ENCODE results near the gene ABHD4.
"Not testable (repeated sequence)": the region's sequence is repeated elsewhere in the genome, so short reads cannot be mapped to it uniquely, and the experiment has no call there.

ABHD4 gene

GRCh38 chr14:22589096-22589839, 8.8 kb upstream of the ABHD4 start, which contains the start of gene DAD1:
Gene DAD1 (minus strand): TSS chr14:22589224. CDS start chr14:22589157, 67 bp downstream.
- H3K4me3 ChIP-seq (ENCODE audit: low read depth, low read length) = peak within 1 kb of the TSS; percentile 96

- H3K4me3 ChIP-seq (ENCODE audit: low read depth, low read length) = no peak overlapping the region
Observed at GRCh38 chr14:22593189-22593588, 4.9 kb upstream of the ABHD4 start.

DNA sequence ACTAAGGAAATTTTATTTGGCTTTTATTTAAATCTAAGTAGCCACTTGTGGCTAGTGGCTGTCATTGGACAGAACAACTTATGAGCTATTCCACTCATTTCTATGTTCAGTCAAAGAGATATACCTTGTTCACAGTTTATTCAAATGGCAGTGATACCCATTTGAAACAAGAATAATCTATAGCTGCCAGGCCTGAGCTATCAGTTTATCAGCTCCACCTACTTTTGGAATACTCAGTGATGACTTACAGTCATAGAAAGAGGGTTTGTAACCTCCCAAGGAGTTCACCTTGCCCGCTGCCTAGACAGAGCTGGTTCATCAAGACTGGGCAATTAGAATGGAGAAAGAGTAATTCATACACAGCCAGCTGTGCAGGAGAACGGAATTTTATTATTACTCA, 4.5 kb upstream of the ABHD4 start:
- H3K4me3 ChIP-seq (ENCODE audit: low read depth, low read length) = no peak overlapping the region

DNA sequence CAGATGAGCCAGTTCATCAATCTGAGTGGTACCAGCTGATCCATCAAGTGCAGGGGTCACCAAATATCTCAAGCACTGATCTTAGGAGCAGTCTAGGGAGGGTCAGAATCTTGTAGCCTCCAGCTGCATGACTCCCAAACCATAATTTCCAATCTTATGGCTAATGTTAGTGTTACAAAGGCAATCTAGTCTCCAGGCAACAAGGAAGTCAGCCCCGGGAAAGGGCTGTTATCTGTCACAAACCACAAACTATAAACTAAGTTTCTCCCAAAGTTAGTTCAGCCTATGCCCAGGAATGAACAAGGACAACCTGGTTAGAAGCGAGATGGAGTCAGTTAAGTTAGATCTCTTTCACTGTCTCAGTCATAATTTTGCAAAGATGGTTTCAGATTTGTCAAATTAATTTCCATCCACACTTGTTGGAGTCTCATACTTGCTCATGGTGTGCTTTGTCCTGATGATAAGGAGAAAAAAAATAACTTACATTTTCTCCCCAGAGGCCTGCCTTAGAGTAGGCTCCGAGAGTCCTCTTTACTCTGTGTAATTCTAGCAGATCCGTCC, 3.9 kb upstream of the ABHD4 start:
- no peak overlapping the region for H3K4me3 ChIP-seq (ENCODE audit: low read depth, low read length)

- no peak overlapping the region for H3K4me3 ChIP-seq (ENCODE audit: low read depth, low read length)
Observed at GRCh38 chr14:22596354-22596879, 1.7 kb upstream of the ABHD4 start.

GRCh38 chr14:22597265-22597664, 835 bp upstream of the ABHD4 start:
- H3K4me3 ChIP-seq (ENCODE audit: low read depth, low read length) = no peak overlapping the region

DNA sequence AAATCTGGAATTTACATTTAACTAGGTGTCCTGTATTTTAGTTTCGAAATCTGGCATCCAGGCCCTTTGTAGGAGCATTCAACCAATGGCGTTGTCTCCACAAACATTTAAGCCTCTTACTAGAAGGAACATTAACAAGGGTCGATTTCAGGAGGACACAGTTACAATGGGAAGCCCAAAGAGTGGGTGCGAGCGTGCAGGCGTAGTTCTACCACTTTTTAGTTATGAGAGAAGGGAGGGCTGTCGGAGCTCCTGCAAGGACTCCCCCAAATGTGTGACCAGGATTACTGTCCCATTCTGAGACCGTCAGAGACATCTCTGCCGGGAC, 365 bp upstream of the ABHD4 start:
- H3K4me3 ChIP-seq (ENCODE audit: low read depth, low read length) = peak overlapping the region; percentile 89

DNA sequence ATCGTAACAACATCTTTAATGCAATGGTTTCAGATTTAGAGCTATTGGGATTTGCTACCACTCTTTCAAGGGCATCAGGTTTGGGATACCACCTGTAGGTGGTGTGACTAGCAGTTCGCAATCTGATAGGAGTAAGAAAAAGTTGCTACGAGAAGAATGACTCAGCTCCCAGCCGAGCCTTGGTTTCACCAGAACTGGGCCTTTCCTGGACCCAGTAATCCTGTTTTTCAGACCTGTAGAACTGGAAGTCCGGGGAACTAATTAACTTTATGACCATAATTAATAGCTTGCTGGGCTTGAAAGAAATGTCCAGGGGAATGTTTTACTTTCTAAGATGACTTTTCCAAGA, 770 bp downstream of the ABHD4 start:
- peak overlapping the region; percentile 89 for H3K4me3 ChIP-seq (ENCODE audit: low read depth, low read length)

GRCh38 chr14:22599349-22599748, 1.2 kb downstream of the ABHD4 start:
- peak overlapping the region; percentile 89 for H3K4me3 ChIP-seq (ENCODE audit: low read depth, low read length)

DNA sequence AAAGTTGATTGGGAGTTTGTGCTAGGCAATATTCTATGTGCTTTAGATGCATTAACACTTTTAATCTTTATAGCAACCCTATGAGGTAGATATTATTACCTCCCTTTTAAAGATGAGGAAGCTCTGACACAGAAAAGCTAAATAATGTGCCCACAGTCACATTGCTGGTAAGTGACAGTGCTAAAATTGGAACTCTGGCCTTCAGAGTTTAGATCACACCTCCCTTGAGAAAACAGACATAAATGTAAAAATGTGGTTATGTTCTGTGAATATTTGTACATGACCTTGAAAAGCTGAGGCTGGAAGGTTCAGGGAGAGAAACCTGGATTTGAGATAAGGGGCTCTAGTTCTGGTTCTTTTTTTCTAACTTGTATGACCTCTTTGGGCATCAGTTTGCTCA, 1.9 kb downstream of the ABHD4 start:
- H3K4me3 ChIP-seq (ENCODE audit: low read depth, low read length) = no peak overlapping the region

DNA sequence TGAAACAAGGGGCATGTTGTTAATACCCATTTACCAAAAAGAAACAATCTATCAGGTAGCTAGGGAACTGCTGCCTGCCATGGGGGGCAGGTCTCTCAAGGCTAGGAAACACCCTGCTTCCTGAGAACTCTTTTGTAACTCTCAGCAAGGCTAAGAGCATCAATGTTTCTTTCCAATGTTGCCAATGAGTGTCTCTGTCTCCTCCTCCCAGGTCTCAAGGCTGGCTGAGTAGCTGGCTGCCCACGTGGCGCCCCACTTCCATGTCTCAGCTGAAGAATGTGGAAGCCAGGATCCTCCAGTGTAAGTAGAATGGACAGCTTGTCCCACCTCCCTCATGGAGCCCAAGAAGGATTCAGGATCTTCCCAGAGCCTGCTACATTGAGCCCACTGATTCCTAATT, 3.4 kb downstream of the ABHD4 start:
- no peak overlapping the region for H3K4me3 ChIP-seq (ENCODE audit: low read depth, low read length)

GRCh38 chr14:22601996-22602395, 3.9 kb downstream of the ABHD4 start:
- no peak overlapping the region for H3K4me3 ChIP-seq (ENCODE audit: low read depth, low read length)

DNA sequence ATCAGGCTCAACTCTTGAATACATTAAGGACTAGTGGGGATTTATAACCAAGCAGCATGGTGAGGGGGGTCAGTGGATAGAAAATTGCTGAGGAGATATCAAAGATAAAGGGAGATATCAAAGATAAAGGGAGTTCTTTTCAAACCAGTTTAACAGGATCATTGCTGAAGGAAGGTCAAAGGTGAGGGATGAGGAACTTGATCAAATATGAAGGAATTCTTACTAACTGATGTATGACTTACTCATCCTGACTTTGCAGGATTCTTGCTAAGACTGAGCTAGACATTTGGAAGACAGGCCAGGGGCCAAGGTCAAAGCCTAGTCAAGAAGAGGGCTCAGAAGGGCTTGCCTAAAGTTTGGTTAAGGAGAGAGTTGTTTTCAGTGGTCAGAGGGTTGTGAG, 4.8 kb downstream of the ABHD4 start:
- no peak overlapping the region for H3K4me3 ChIP-seq (ENCODE audit: low read depth, low read length)

DNA sequence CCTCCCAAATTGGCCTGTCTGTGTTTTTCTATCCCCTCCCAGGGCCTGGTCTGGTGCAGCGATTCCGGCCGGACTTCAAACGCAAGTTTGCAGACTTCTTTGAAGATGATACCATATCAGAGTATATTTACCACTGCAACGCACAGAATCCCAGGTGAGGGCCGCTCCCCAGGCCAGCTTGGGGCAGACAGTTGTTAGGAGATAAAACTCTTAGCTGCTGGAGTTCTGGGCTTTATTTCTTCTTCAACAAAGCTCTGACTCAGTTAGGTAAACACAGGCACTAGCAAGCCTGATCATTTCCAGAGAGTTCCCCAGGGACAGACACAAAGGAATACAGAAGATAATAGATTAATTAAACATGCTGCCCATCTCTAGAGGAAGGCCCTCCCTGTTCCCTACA, 8.3 kb downstream of the ABHD4 start:
- H3K4me3 ChIP-seq (ENCODE audit: low read depth, low read length) = no peak overlapping the region

GRCh38 chr14:22607291-22607690, 9.2 kb downstream of the ABHD4 start:
- no peak overlapping the region for H3K4me3 ChIP-seq (ENCODE audit: low read depth, low read length)

DNA sequence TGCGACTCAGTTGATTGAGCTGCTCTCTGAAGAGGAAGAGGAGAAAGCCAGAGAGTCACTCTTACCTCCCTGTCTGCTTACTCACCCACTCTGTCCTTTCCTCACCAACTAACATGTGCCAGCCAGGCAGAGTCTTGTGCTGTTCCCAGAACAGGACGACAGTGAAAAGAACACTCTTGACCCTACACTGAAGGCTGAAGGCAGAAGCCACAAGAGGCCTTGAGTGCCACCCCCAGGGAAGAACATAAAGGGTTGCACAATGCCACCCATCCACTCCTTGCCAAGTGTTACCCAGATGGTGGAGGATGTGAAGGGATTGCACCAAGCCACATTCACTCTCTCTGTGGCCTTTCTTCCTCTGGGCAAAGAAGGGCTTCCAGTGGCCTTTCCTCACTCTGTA, 12.8 kb downstream of the ABHD4 start:
- H3K4me3 ChIP-seq (ENCODE audit: low read depth, low read length) = no peak overlapping the region

GRCh38 chr14:22613106-22613695, 15.1 kb downstream of the ABHD4 start:
- H3K4me3 ChIP-seq (ENCODE audit: low read depth, low read length) = no peak overlapping the region

- no peak overlapping the region for H3K4me3 ChIP-seq (ENCODE audit: low read depth, low read length)
Observed at GRCh38 chr14:22613736-22614239, 15.7 kb downstream of the ABHD4 start.

DNA sequence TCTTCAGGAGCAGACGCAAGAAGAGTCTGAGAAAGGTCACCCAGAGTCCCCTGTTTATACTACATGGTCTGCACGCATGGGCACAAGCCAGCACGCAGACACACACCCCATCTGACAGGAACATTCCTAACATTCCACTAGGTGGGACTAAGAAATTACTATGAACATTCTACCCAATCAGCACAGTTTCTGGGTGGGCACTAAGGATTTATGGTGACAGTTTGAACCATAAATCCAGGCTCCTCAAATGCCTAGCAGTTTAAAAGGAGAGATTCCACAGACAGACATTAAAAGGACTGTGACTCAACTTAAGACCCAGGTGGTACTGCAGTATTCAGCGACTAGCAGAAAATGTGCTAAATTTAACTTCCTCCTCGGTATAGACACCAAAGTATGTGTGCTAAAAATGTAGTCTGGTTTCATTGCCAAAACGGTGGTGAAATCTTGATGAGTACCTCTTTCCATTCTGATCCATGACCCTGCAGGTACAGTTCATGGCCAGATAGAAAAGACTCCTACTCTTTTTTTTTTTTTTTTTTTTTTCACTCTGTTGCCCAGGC, 16.2 kb downstream of the ABHD4 start:
- H3K4me3 ChIP-seq (ENCODE audit: low read depth, low read length) = no peak overlapping the region

DNA sequence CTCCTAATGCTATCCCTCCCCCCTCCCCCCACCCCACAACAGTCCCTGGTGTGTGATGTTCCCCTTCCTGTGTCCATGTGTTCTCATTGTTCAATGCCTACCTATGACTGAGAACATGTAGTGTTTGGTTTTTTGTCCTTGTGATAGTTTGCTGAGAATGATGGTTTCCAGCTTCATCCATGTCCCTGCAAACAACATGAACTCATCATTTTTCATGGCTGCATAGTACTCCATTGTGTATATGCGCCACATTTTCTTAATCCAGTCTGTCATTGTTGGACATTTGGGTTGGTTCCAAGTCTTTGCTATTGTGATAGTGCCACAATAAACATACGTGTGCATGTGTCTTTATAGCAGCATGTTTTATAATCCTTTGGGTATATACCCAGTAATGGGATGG, 17.7 kb downstream of the ABHD4 start:
- not testable (repeated sequence) for H3K4me3 ChIP-seq (ENCODE audit: low read depth, low read length)

GRCh38 chr14:22622255-22622654, 24.2 kb downstream of the ABHD4 start:
- no peak overlapping the region for H3K4me3 ChIP-seq (ENCODE audit: low read depth, low read length)

- no peak overlapping the region for H3K4me3 ChIP-seq (ENCODE audit: low read depth, low read length)
Observed at GRCh38 chr14:22623047-22623446, 24.9 kb downstream of the ABHD4 start.
